Neural cell (in vitro differentiated cells): ENCODE results near the gene TFB2M.

Source experiments
- EZH2 ChIP-seq: fragments of 200-600, 300-800 bp; shearing (Covaris generic), sonication (generic); IDR thresholded peaks from 2 replicates; pipeline ENCODE4 v1.6.1; 2014; ENCODE audit warnings: antibody characterized with exemption, low read length, borderline replicate concordance, mild to moderate bottlenecking; ENCODE audit not compliant: insufficient read depth, poor library complexity, severe bottlenecking
- MXI1 ChIP-seq: fragments of 450-650 bp; conservative IDR thresholded peaks from 2 replicates; pipeline ENCODE4 v1.6.1; 2014; ENCODE audit warnings: antibody characterized with exemption, mild to moderate bottlenecking; ENCODE audit not compliant: poor library complexity, severe bottlenecking
- REST ChIP-seq: IDR thresholded peaks from 2 replicates; pipeline ENCODE4 v1.6.1; 2012; ENCODE audit warnings: borderline replicate concordance

- TF ChIP-seq EZH2 = no peak
- TF ChIP-seq REST = no peak
- TF ChIP-seq MXI1 = no peak
Observed at GRCh38 chr1:246597971-246598370, 31.9 kb upstream of the TFB2M start.
